ENCODE data around the gene PEX13. TPM values are rescaled to one million over a fixed set of nuclear protein-coding genes. Genes with fewer than 3 reads are reported as not detected.
"Not testable (repeated sequence)": the region's sequence is repeated elsewhere in the genome, so short reads cannot be mapped to it uniquely, and the experiment has no call there.

PEX13 gene
- polyA plus RNA-seq, 3 donors = 4.1 to 5.7 (median 4.8) TPM

- Histone ChIP-seq H3K4me2 (replicated peaks; ENCODE audit: extremely low read depth, low read length, poor library complexity, severe bottlenecking) (no peak overlapping the region), H3K27ac (ENCODE audit: low read depth in 1 of 2, low read length in 2 of 2) (no peak overlapping the region), H3K27me3 (ENCODE audit: control insufficient read depth in 2 of 2, insufficient read depth in 2 of 2, low read length in 2 of 2) (no peaks in the 10 kb centered on the region), H3K79me2 (ENCODE audit: insufficient read depth, low read length) (no peaks in the 10 kb centered on the region), H3K4me1 (ENCODE audit: control insufficient read depth in 1 of 2, insufficient read depth in 2 of 2, low read length in 2 of 2) (peaks cover 14 to 27% of the 10 kb centered on the region in 2 donors), H2AFZ (ENCODE audit: insufficient read depth, low read depth, low read length, poor library complexity, severe bottlenecking) (no peak overlapping the region), H3K9me3 (replicated peaks in 1 of 2; ENCODE audit: control insufficient read depth in 1 of 2, insufficient read depth in 1 of 2, low read length in 2 of 2) (no peaks in the 10 kb centered on the region), H3K9ac (ENCODE audit: insufficient read depth, low read length, poor library complexity, severe bottlenecking) (no peak overlapping the region), H3K36me3 (replicated peaks in 1 of 2; ENCODE audit: control insufficient read depth in 1 of 2, insufficient read depth in 2 of 2, low read length in 2 of 2) (no peaks in the 10 kb centered on the region), H4K20me1 (ENCODE audit: insufficient read depth, low read length) (no peaks in the 10 kb centered on the region), H3K4me3 (replicated peaks in 1 of 3; ENCODE audit: low read depth in 2 of 3, low read length in 3 of 3) (no peak overlapping the region)
- intact Hi-C loops (cut with micrococcal nuclease) = no loop called here
- WGBS (ENCODE audit: insufficient coverage) = 86% methylated on average over 1 of the region's 3 CpGs
- peak overlapping the region in 1 of 7 donors; percentile 19 for H3K27ac Mint-ChIP-seq
- peaks cover 0 to 3% of the 10 kb centered on the region in 2 donors for H3K36me3 Mint-ChIP-seq
- H3K9me3 Mint-ChIP-seq = no peaks in the 10 kb centered on the region
- DNase-seq = no peak
- no peak overlapping the region for H3K4me3 Mint-ChIP-seq
- peaks cover 22% of the 10 kb centered on the region for H3K4me1 Mint-ChIP-seq
- no peak for TF ChIP-seq CTCF (IDR thresholded peaks at IDR 0.05)
- H3K27me3 Mint-ChIP-seq (ENCODE audit: low read depth in 3 of 3) = no peaks in the 10 kb centered on the region
Observed at GRCh38 chr2:60980071-60980815, 37.3 kb upstream of the PEX13 start.

DNA sequence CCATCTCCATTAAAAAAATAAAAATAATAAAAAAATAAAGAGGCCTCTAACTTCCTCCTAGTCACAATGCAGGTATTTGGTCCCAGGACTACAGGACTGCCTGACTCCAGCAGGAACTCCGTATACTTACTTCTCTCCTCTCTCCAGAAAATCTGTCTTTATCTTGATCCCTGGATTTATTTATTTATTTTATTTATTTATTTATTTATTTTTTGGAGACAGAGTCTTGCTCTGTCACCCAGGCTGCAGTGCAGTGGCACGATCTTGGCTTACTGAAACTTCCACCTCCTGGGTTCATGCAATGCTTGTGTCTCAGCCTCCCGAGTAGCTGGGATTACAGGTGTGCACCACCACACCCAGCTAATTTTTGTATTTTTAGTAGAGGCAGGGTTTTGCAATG, 35.5 kb upstream of the PEX13 start:
- H3K36me3 Mint-ChIP-seq; H3K27me3 Mint-ChIP-seq (ENCODE audit: low read depth in 3 of 3); H3K9me3 ChIP-seq (replicated peaks in 1 of 2; ENCODE audit: control insufficient read depth in 1 of 2, insufficient read depth in 1 of 2, low read length in 2 of 2); DNase-seq; H3K4me3 ChIP-seq (replicated peaks in 1 of 3; ENCODE audit: low read depth in 2 of 3, low read length in 3 of 3); H2AFZ ChIP-seq (ENCODE audit: insufficient read depth, low read depth, low read length, poor library complexity, severe bottlenecking); intact Hi-C loops (cut with micrococcal nuclease); H3K27ac Mint-ChIP-seq; H3K36me3 ChIP-seq (replicated peaks in 1 of 2; ENCODE audit: control insufficient read depth in 1 of 2, insufficient read depth in 2 of 2, low read length in 2 of 2); H3K9ac ChIP-seq (ENCODE audit: insufficient read depth, low read length, poor library complexity, severe bottlenecking); H3K27me3 ChIP-seq (ENCODE audit: control insufficient read depth in 2 of 2, insufficient read depth in 2 of 2, low read length in 2 of 2); H3K4me2 ChIP-seq (replicated peaks; ENCODE audit: extremely low read depth, low read length, poor library complexity, severe bottlenecking); H3K9me3 Mint-ChIP-seq; H4K20me1 ChIP-seq (ENCODE audit: insufficient read depth, low read length); H3K79me2 ChIP-seq (ENCODE audit: insufficient read depth, low read length); H3K27ac ChIP-seq (ENCODE audit: low read depth in 1 of 2, low read length in 2 of 2); H3K4me3 Mint-ChIP-seq: not testable (repeated sequence)
- H3K4me1 Mint-ChIP-seq = peaks cover 32% of the 10 kb centered on the region
- no CpG with 5 or more reads among the region's 3 CpGs for WGBS (ENCODE audit: insufficient coverage)
- peaks cover 22 to 40% of the 10 kb centered on the region in 2 donors for H3K4me1 ChIP-seq (ENCODE audit: control insufficient read depth in 1 of 2, insufficient read depth in 2 of 2, low read length in 2 of 2)

Data from CD14-positive monocyte (primary cell).